ENCODE data around the gene CECR2.

Gene CECR2

GRCh38 chr22:17549183-17549582, 179.9 kb downstream of the CECR2 start:
- Histone ChIP-seq H3K27me3 (ENCODE audit: control insufficient read depth, low read length) (no peaks in the 10 kb centered on the region), H3K4me1 (ENCODE audit: control insufficient read depth, low read length) (no peaks in the 10 kb centered on the region), H3F3A (ENCODE audit: control insufficient read depth, insufficient read depth) (no peaks in the 10 kb centered on the region), H3K36me3 (ENCODE audit: control insufficient read depth, low read length) (peaks cover 38% of the 10 kb centered on the region), H3K9me2 (replicated peaks; ENCODE audit: control insufficient read depth, low read length) (no peaks in the 10 kb centered on the region), H3K79me2 (ENCODE audit: control insufficient read depth, low read length) (no peaks in the 10 kb centered on the region), H4K20me1 (ENCODE audit: control insufficient read depth, insufficient read depth, low read depth, low read length) (no peaks in the 10 kb centered on the region), H3K9me3 (ENCODE audit: control insufficient read depth, insufficient read depth, low read length) (no peaks in the 10 kb centered on the region), H3K4me3 (ENCODE audit: low read length) (no peak overlapping the region), H3K4me2 (ENCODE audit: low read length) (no peak overlapping the region), H3K27ac (ENCODE audit: low read depth, low read length) (no peak overlapping the region)
- no peak for TF ChIP-seq CTCF (IDR thresholded peaks at IDR 0.05; ENCODE audit: low read depth, low read length, poor library complexity, severe bottlenecking)
- TF ChIP-seq EZH2phosphoT487 (IDR thresholded peaks at IDR 0.05; ENCODE audit: borderline replicate concordance, low read length), result no peak

DNA sequence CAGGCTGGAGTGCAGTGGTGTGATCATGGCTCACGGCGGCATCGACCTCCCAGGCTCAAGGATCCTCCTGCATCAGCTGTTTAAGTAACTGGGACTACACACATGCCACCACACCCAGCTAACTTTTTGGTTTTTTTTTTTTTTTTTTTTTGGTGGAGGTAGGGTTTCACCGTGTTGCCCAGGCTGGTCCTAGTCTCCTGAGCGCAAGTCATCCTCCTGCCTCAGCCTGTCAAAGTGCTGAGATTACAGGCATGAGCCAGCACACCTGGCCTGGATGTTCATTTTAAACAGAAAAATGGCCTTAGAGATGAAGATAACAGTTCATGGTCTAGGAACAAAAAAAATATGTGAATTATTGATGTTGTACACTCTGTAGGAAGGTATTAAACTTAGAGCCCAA, 180.4 kb downstream of the CECR2 start:
- H4K20me1 ChIP-seq (ENCODE audit: control insufficient read depth, insufficient read depth, low read depth, low read length), result no peaks in the 10 kb centered on the region
- H3K36me3 ChIP-seq (ENCODE audit: control insufficient read depth, low read length), result peaks cover 38% of the 10 kb centered on the region
- H3K9me2 ChIP-seq (replicated peaks; ENCODE audit: control insufficient read depth, low read length), result no peaks in the 10 kb centered on the region
- H3K79me2 ChIP-seq (ENCODE audit: control insufficient read depth, low read length), result no peaks in the 10 kb centered on the region
- no peak for TF ChIP-seq EZH2phosphoT487 (IDR thresholded peaks at IDR 0.05; ENCODE audit: borderline replicate concordance, low read length)
- no peak for TF ChIP-seq CTCF (IDR thresholded peaks at IDR 0.05; ENCODE audit: low read depth, low read length, poor library complexity, severe bottlenecking)
- H3F3A ChIP-seq (ENCODE audit: control insufficient read depth, insufficient read depth), result no peaks in the 10 kb centered on the region
- no peaks in the 10 kb centered on the region for H3K4me1 ChIP-seq (ENCODE audit: control insufficient read depth, low read length)
- H3K27ac ChIP-seq (ENCODE audit: low read depth, low read length), result no peak overlapping the region
- no peaks in the 10 kb centered on the region for H3K9me3 ChIP-seq (ENCODE audit: control insufficient read depth, insufficient read depth, low read length)
- H3K4me3 ChIP-seq (ENCODE audit: low read length), result no peak overlapping the region
- no peaks in the 10 kb centered on the region for H3K27me3 ChIP-seq (ENCODE audit: control insufficient read depth, low read length)
- no peak overlapping the region for H3K4me2 ChIP-seq (ENCODE audit: low read length)

DNA sequence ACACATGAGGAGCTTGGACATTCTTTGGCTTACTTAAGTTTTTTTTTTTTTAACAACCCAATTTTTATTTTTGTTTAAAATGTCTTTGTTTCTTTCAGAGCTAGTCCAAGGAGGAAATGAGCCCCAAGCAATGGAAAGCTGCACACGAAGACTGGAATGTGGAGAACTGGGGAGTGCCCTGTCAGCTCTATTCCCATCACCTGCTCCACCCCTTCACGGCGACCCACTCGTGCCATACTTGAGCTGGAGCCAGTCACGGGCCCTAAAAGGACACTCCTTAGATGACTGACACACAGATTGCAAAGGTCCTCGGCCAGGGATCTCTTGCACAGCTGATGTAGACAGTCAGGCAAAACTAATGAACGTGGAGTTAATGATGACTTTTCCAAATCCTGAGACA, 183.5 kb downstream of the CECR2 start:
- H3K79me2 ChIP-seq (ENCODE audit: control insufficient read depth, low read length), result no peaks in the 10 kb centered on the region
- no peaks in the 10 kb centered on the region for H3K9me3 ChIP-seq (ENCODE audit: control insufficient read depth, insufficient read depth, low read length)
- H3K4me2 ChIP-seq (ENCODE audit: low read length), result no peak overlapping the region
- H4K20me1 ChIP-seq (ENCODE audit: control insufficient read depth, insufficient read depth, low read depth, low read length), result no peaks in the 10 kb centered on the region
- no peaks in the 10 kb centered on the region for H3F3A ChIP-seq (ENCODE audit: control insufficient read depth, insufficient read depth)
- H3K9me2 ChIP-seq (replicated peaks; ENCODE audit: control insufficient read depth, low read length), result no peaks in the 10 kb centered on the region
- H3K27ac ChIP-seq (ENCODE audit: low read depth, low read length), result no peak overlapping the region
- H3K36me3 ChIP-seq (ENCODE audit: control insufficient read depth, low read length), result peaks cover 35% of the 10 kb centered on the region
- no peaks in the 10 kb centered on the region for H3K27me3 ChIP-seq (ENCODE audit: control insufficient read depth, low read length)
- H3K4me3 ChIP-seq (ENCODE audit: low read length), result no peak overlapping the region
- H3K4me1 ChIP-seq (ENCODE audit: control insufficient read depth, low read length), result no peaks in the 10 kb centered on the region
- no peak for TF ChIP-seq CTCF (IDR thresholded peaks at IDR 0.05; ENCODE audit: low read depth, low read length, poor library complexity, severe bottlenecking)
- TF ChIP-seq EZH2phosphoT487 (IDR thresholded peaks at IDR 0.05; ENCODE audit: borderline replicate concordance, low read length), result no peak

DNA sequence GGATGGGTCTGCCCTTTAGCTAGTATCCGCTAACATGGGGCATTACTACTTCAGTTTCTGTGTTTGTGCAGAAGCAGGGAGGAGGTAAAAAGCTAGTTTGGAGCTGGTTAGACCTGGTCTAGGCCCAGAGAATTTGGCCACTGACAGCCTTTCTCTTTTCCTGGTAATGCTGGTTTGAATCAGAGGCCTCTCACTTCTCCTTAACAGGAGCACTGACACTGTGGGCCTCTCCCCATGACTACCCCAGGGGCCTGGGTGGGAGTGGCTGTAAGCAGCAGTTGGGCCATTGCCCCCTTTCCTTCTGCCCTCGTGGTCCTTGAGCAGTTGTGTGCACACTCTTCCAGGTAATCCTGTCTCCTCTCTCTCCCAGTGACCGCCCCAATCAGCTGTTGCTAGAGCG, 185.6 kb downstream of the CECR2 start:
- peaks cover 22% of the 10 kb centered on the region for H3K36me3 ChIP-seq (ENCODE audit: control insufficient read depth, low read length)
- no peak overlapping the region for H3K27ac ChIP-seq (ENCODE audit: low read depth, low read length)
- H4K20me1 ChIP-seq (ENCODE audit: control insufficient read depth, insufficient read depth, low read depth, low read length), result no peaks in the 10 kb centered on the region

More for the DNA sequence above, 185.6 kb downstream of the CECR2 start:
- Histone ChIP-seq H3K79me2 (ENCODE audit: control insufficient read depth, low read length) (no peaks in the 10 kb centered on the region), H3K27me3 (ENCODE audit: control insufficient read depth, low read length) (no peaks in the 10 kb centered on the region), H3K9me3 (ENCODE audit: control insufficient read depth, insufficient read depth, low read length) (no peaks in the 10 kb centered on the region), H3K4me3 (ENCODE audit: low read length) (no peak overlapping the region), H3F3A (ENCODE audit: control insufficient read depth, insufficient read depth) (no peaks in the 10 kb centered on the region), H3K9me2 (replicated peaks; ENCODE audit: control insufficient read depth, low read length) (no peaks in the 10 kb centered on the region), H3K4me2 (ENCODE audit: low read length) (no peak overlapping the region), H3K4me1 (ENCODE audit: control insufficient read depth, low read length) (peaks cover 12% of the 10 kb centered on the region)
- TF ChIP-seq EZH2phosphoT487 (IDR thresholded peaks at IDR 0.05; ENCODE audit: borderline replicate concordance, low read length) (no peak), CTCF (IDR thresholded peaks at IDR 0.05; ENCODE audit: low read depth, low read length, poor library complexity, severe bottlenecking) (no peak)

Data from DOHH2 (cell line).